Activated naive CD4-positive, alpha-beta T cell treated with anti-CD3 and anti-CD28 coated beads, Interleukin-2, amount 10 ng/mL, durations not matched to agents 7 days and 5 days (primary cell): ENCODE measurements around the gene FGD4.
"Not testable (repeated sequence)": the region's sequence is repeated elsewhere in the genome, so short reads cannot be mapped to it uniquely, and the experiment has no call there.

Experiments
- CTCF ChIA-PET: fragments of 350-600 bp; sonication (Branson Sonifier 250); formaldehyde crosslinking; loops from one replicate; lab custom pipeline; 2021; ENCODE audit warnings: antibody characterized with exemption; lab: Charles Lee
- DNase-seq: peaks from one replicate; pipeline ENCODE4 v3.0.0-alpha.2; 2020
- H3K27ac Mint-ChIP-seq: one replicate; pipeline ENCODE4 v1.8.0; 2021; ENCODE audit warnings: mild to moderate bottlenecking, moderate library complexity, mixed read lengths
- H3K27me3 Mint-ChIP-seq: one replicate; pipeline ENCODE4 v1.8.0; 2021; ENCODE audit warnings: mild to moderate bottlenecking, mixed read lengths
- H3K36me3 Mint-ChIP-seq: one replicate; pipeline ENCODE4 v1.8.0; 2021; ENCODE audit warnings: mixed read lengths
- H3K4me1 Mint-ChIP-seq: one replicate; pipeline ENCODE4 v1.8.0; 2021; ENCODE audit warnings: mixed read lengths
- H3K4me3 Mint-ChIP-seq: one replicate; pipeline ENCODE4 v1.8.0; 2021; ENCODE audit warnings: mild to moderate bottlenecking, moderate library complexity, mixed read lengths
- H3K9me3 Mint-ChIP-seq: one replicate; pipeline ENCODE4 v1.8.0; 2021; ENCODE audit warnings: mixed read lengths

The FGD4 gene

DNA sequence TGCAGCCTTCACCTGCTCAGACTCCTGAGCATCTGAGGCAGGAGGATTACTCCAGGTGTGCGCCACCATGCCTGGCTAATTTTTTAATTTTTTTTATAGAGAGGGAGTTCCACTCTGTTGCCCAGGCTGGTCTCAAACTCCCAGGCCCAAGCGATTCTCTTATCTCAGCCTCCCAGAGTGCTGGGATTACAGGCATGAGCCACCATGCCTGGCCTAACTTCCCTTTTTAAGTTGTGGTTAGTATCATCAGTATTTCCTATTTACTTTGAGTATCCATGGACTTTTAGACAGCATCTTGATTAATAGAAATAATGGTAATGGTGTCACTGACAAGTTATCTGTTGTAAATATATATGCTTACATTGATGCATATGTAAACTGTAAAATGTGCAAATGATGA lies 116.9 kb downstream of the FGD4 start:
- DNase-seq, result no peak
- Mint-ChIP-seq H3K4me3 (no peak overlapping the region), H3K27me3 (peaks cover 9% of the 10 kb centered on the region), H3K27ac (no peak overlapping the region), H3K36me3 (no peaks in the 10 kb centered on the region), H3K9me3 (no peaks in the 10 kb centered on the region), H3K4me1 (no peaks in the 10 kb centered on the region)
- CTCF ChIA-PET, result no interaction called here

DNA sequence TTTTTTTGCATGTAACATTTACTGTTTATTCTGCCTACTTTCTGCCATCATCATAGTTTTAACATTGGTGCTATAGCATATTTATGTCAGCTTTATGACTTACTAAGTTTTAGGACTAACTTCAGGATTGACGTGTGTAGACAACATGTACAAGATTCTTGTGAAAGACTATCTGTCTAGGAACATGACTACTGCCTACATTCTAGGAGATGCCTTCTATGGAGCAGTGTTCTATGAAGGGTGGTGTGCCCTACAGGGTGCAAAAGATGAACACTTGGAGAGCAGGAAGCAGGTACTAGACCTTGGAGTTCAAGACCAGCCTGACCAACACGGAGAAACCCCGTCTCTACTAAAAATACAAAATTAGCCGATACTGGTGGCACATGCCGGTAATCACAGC lies 118.6 kb downstream of the FGD4 start:
- H3K4me3 Mint-ChIP-seq, result no peak overlapping the region
- CTCF ChIA-PET, result no interaction called here
- no peak overlapping the region for H3K27ac Mint-ChIP-seq
- H3K9me3 Mint-ChIP-seq, result no peaks in the 10 kb centered on the region
- no peaks in the 10 kb centered on the region for H3K36me3 Mint-ChIP-seq
- DNase-seq, result no peak
- no peaks in the 10 kb centered on the region for H3K4me1 Mint-ChIP-seq
- peaks cover 5% of the 10 kb centered on the region for H3K27me3 Mint-ChIP-seq

DNA sequence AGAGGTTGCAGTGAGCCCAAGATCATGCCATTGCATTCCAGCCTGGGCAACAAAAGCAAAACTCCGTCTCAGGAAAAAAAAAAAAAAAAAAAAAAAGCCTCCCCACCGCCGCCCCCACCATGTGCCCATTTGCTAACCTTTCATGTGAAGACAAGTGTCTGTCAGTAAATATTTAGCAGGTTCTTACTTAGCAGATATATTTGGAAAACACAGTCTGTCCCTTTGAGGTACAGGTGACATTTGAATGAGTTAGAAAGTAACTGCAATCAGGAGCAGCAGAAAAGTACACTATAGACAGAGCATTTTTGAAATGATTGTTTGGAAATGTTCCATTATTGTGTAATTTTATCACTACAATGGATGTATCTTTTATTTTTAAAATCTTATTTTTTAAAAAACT lies 119.7 kb downstream of the FGD4 start:
- Mint-ChIP-seq H3K4me3 (no peak overlapping the region), H3K9me3 (no peaks in the 10 kb centered on the region), H3K27me3 (peaks cover 5% of the 10 kb centered on the region), H3K27ac (no peak overlapping the region), H3K4me1 (no peaks in the 10 kb centered on the region), H3K36me3 (no peaks in the 10 kb centered on the region)
- no peak for DNase-seq
- CTCF ChIA-PET, result no interaction called here

DNA sequence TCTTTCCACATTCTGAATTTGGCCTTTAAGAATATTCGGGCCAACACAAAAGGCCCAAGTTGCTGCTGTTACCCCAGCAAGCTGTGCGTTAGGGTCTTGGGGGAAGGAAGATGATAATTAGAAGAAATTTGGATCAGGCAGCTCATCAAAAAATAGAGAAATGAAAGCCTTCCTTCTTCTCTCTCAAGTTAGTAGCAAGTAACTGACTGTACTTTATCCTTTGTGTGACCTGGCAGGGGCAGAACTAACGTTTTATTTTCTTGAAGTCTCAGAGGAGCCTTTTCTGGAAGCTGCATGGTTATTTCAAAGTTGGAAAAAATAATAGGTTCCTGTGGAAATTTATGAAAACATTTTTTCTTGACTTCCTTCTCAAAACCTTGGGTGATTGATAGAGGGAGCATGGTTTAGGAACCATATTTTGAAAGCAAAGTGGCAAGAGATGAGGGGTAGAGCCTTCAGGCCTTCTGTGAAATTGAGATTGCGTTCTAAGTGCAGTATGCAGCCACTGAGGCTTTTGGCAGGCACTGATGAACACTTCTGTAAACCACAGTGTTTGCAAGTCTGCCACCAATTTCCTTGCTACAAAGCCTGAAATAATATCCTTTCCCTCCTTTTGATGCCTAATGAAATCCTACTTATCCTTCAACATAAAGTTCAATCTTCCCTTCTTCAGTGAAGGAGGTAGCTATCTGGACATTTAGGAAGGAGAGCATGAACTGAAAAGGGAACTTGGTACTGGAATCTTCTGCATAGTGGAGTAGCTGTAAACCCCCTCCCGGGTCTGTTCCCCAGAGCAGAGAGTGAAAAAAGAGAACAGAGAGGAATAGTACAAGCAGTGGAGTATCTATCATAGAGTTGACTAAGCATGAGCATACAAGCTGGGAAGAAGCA lies 123.2 kb downstream of the FGD4 start:
- Mint-ChIP-seq H3K27ac (no peak overlapping the region), H3K4me3 (no peak overlapping the region), H3K36me3 (no peaks in the 10 kb centered on the region), H3K4me1 (peaks cover 4% of the 10 kb centered on the region), H3K9me3 (no peaks in the 10 kb centered on the region), H3K27me3 (peaks cover 3% of the 10 kb centered on the region)
- DNase-seq, result no peak
- CTCF ChIA-PET, result no interaction called here

- H3K9me3 Mint-ChIP-seq, H3K4me3 Mint-ChIP-seq, CTCF ChIA-PET, H3K4me1 Mint-ChIP-seq, DNase-seq, H3K27ac Mint-ChIP-seq, H3K27me3 Mint-ChIP-seq, H3K36me3 Mint-ChIP-seq: not testable (repeated sequence)
Observed at GRCh38 chr12:32525802-32526201, 126.4 kb downstream of the FGD4 start.

DNA sequence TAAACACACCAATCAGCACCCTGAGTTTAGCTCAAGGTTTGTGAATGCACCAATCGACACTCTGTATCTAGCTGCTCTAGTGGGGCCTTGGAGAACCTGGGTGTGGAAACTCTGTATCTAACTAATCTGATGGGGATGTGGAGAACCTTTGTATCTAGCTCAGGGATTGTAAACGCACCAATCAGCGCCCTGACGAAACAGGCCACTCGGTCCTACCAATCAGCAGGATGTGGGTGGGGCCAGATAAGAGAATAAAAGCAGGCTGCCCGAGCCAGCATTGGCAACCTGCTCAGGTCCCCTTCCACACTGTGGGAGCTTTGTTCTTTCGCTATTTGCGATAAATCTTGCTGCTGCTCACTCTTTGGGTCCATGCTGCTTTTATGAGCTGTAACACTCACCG lies 127.0 kb downstream of the FGD4 start:
- H3K4me3 Mint-ChIP-seq, DNase-seq, CTCF ChIA-PET, H3K27ac Mint-ChIP-seq, H3K4me1 Mint-ChIP-seq, H3K36me3 Mint-ChIP-seq, H3K9me3 Mint-ChIP-seq, H3K27me3 Mint-ChIP-seq: not testable (repeated sequence)

- H3K4me3 Mint-ChIP-seq, result no peak overlapping the region
- CTCF ChIA-PET, result no interaction called here
- H3K27ac Mint-ChIP-seq, result no peak overlapping the region
- peaks cover 2% of the 10 kb centered on the region for H3K4me1 Mint-ChIP-seq
- no peak for DNase-seq
- H3K9me3 Mint-ChIP-seq, result no peaks in the 10 kb centered on the region
- no peaks in the 10 kb centered on the region for H3K36me3 Mint-ChIP-seq
- H3K27me3 Mint-ChIP-seq, result peaks cover 31% of the 10 kb centered on the region
Observed at GRCh38 chr12:32532422-32532821, 133.1 kb downstream of the FGD4 start.

GRCh38 chr12:32532951-32533350 lies 133.6 kb downstream of the FGD4 start:
- no peaks in the 10 kb centered on the region for H3K9me3 Mint-ChIP-seq
- no peaks in the 10 kb centered on the region for H3K4me1 Mint-ChIP-seq
- DNase-seq, result no peak
- no peak overlapping the region for H3K27ac Mint-ChIP-seq
- peaks cover 31% of the 10 kb centered on the region for H3K27me3 Mint-ChIP-seq
- no peak overlapping the region for H3K4me3 Mint-ChIP-seq
- CTCF ChIA-PET, result no interaction called here
- no peaks in the 10 kb centered on the region for H3K36me3 Mint-ChIP-seq

DNA sequence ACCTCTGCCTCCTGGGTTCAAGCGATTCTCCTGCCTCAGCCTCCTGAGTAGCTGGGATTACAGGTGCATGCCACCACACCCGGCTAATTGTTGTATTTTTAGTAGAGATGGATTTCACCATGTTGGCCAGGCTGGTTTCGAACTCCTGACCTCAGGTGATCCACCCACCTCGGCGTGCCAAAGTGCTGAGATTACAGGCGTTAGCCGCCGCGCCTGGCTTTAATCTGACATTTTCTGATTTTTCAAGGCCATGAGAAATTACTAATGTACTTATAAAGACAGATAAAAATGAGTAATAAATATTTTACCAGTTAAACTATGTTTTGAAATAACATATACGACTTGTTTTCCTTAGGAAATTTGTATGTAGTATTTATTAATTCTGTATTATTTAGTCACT lies 134.1 kb downstream of the FGD4 start:
- not testable (repeated sequence) for H3K27ac Mint-ChIP-seq, DNase-seq, H3K4me3 Mint-ChIP-seq, H3K4me1 Mint-ChIP-seq, H3K36me3 Mint-ChIP-seq, H3K9me3 Mint-ChIP-seq
- CTCF ChIA-PET, result interaction anchor here (1.1 kb wide), 1 partner anchor 18 kb away, joined by 3 read pairs; no protein-coding TSS in a partner anchor
- peaks cover 31% of the 10 kb centered on the region for H3K27me3 Mint-ChIP-seq

DNA sequence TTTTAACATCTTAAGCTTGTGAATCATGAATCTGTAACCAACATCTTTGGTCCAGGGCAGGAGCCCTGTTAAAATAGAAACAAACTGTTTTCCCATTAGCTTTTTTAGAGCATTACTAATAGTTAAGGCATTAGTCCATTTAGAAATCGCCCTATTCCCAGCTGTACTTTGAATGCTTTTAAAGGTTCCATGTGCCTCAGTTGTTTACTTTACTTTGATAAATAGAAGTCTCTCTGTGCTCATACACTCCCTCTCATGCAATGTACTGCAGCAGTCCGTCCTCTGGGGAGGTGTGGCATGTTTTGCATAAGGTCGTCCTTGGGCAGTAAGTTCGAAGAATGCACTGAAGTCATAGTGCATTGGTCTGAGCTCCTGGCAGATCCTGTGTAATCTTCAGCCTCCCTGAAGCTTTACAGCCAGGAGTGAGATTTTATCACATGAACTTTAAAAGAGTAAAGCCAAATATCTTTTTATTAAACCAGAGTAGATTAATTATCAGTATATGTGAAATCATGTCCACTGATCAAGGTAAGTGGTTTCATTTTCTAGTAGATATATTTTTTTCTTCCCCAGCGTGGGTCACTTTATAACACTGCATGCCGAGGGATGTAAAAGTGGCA lies 134.7 kb downstream of the FGD4 start:
- Mint-ChIP-seq H3K27ac (no peak overlapping the region), H3K36me3 (no peaks in the 10 kb centered on the region)
- CTCF ChIA-PET, result interaction anchor here (1.1 kb wide), 1 partner anchor 18 kb away, joined by 3 read pairs; no protein-coding TSS in a partner anchor

GRCh38 chr12:32534698-32535097 lies 135.3 kb downstream of the FGD4 start:
- Mint-ChIP-seq H3K4me3 (no peak overlapping the region), H3K27ac (no peak overlapping the region), H3K4me1 (no peaks in the 10 kb centered on the region), H3K9me3 (no peaks in the 10 kb centered on the region), H3K36me3 (no peaks in the 10 kb centered on the region), H3K27me3 (peaks cover 35% of the 10 kb centered on the region)
- CTCF ChIA-PET, result no interaction called here
- no peak for DNase-seq

More for the DNA sequence above, 134.7 kb downstream of the FGD4 start:
- Mint-ChIP-seq H3K4me3 (no peak overlapping the region), H3K27me3 (peaks cover 32% of the 10 kb centered on the region), H3K4me1 (no peaks in the 10 kb centered on the region), H3K9me3 (no peaks in the 10 kb centered on the region)
- DNase-seq, result no peak

- Mint-ChIP-seq H3K36me3 (no peaks in the 10 kb centered on the region), H3K27ac (no peak overlapping the region), H3K9me3 (no peaks in the 10 kb centered on the region), H3K4me3 (no peak overlapping the region), H3K4me1 (no peaks in the 10 kb centered on the region), H3K27me3 (peaks cover 39% of the 10 kb centered on the region)
- CTCF ChIA-PET, result interaction anchor here (0.6 kb wide), 1 partner anchor 1263 kb away, joined by 3 read pairs; no protein-coding TSS in a partner anchor
- DNase-seq, result no peak
Observed at GRCh38 chr12:32535288-32535999, 136.1 kb downstream of the FGD4 start.

DNA sequence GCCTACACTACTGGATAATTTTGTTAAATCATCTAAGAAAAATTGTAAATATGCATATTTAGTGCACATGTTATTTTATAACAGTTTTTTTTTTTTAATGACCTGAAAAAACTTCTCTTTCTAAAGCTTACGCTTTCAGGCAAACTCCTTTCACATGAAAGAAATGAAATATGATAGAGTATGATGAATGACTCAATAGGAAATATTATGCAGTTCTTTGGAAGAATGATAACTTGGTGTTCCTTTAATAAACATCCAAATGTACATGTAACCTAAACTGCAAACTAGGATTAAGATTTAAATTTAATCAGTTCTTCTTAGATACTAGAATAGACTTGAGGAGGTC lies 136.6 kb downstream of the FGD4 start:
- H3K27ac Mint-ChIP-seq, result no peak overlapping the region
- H3K9me3 Mint-ChIP-seq, result no peaks in the 10 kb centered on the region
- CTCF ChIA-PET, result interaction anchor here (1.0 kb wide), 1 partner anchor 11 kb away, joined by 3 read pairs; no protein-coding TSS in a partner anchor
- no peak for DNase-seq
- no peaks in the 10 kb centered on the region for H3K4me1 Mint-ChIP-seq
- H3K27me3 Mint-ChIP-seq, result peaks cover 41% of the 10 kb centered on the region
- no peaks in the 10 kb centered on the region for H3K36me3 Mint-ChIP-seq
- no peak overlapping the region for H3K4me3 Mint-ChIP-seq

GRCh38 chr12:32541754-32542374 lies 142.5 kb downstream of the FGD4 start:
- Mint-ChIP-seq H3K27ac (no peak overlapping the region), H3K36me3 (no peaks in the 10 kb centered on the region), H3K4me3 (no peak overlapping the region), H3K27me3 (peaks cover 15% of the 10 kb centered on the region), H3K4me1 (no peaks in the 10 kb centered on the region), H3K9me3 (no peaks in the 10 kb centered on the region)
- CTCF ChIA-PET, result interaction anchor here (0.7 kb wide), 1 partner anchor 16 kb away, joined by 3 read pairs; no protein-coding TSS in a partner anchor
- no peak for DNase-seq
